ENCODE data around the gene CPNE6.

CPNE6 gene

GRCh38 chr14:24116128-24116814, 44.9 kb downstream of the CPNE6 start:
- DNase-seq: no peak
- Mint-ChIP-seq H3K27ac (peak overlapping the region; percentile 99), H3K4me3 (peak overlapping the region; percentile 94 to 99), H3K36me3 (ENCODE audit: insufficient read depth) (peaks cover 72% of the 10 kb centered on the region), H3K9me3 (no peaks in the 10 kb centered on the region), H3K27me3 (no peaks in the 10 kb centered on the region), H3K4me1 (ENCODE audit: low read depth in 2 of 2) (peaks cover 19 to 22% of the 10 kb centered on the region in 2 donors)
- no peak for ATAC-seq (replicated peaks)

DNA sequence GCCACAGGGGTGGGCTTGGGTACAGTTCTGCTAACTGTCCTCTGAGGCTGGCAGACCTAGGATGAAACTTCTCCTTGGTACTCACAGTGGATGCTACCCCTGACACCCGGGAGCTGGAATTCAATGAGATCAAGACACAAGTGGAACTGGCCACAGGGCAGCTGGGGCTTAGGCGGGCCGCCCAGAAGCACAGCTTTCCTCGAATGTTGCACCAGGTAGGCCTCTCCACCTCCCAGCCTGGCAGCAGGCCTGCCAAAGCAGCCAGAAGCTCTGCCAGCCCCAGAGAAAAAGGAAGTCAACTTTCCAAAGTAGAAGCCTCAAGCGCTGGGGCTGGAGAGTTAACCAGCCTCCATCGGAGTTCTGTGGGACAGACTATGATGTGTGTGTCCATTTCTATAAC, 45.8 kb downstream of the CPNE6 start:
- Mint-ChIP-seq H3K4me3 (peak overlapping the region in 1 of 2 donors; percentile 1), H3K27ac (no peak overlapping the region), H3K36me3 (ENCODE audit: insufficient read depth) (peaks cover 81% of the 10 kb centered on the region), H3K9me3 (no peaks in the 10 kb centered on the region), H3K4me1 (ENCODE audit: low read depth in 2 of 2) (peaks cover 19 to 22% of the 10 kb centered on the region in 2 donors), H3K27me3 (no peaks in the 10 kb centered on the region)
- ATAC-seq (replicated peaks): no peak
- DNase-seq: no peak

DNA sequence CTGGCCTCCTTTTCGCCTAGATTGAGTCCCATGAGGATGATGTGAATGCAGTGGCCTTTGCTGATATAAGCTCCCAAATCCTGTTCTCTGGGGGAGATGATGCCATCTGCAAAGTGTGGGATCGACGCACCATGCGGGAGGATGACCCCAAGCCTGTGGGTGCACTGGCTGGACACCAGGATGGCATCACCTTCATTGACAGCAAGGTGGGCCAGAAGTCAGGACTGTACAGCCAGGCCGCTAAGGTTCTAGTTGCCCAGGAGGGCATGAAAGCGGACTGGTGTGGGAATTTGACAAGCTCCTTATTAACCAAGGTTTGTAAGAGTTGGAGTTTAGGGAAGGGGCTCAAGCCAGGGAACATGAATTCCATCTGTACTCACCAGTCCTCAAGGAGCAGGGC, 48.3 kb downstream of the CPNE6 start:
- no peak overlapping the region for H3K4me3 Mint-ChIP-seq
- H3K9me3 Mint-ChIP-seq: no peaks in the 10 kb centered on the region
- peaks cover 91% of the 10 kb centered on the region for H3K36me3 Mint-ChIP-seq (ENCODE audit: insufficient read depth)
- H3K27me3 Mint-ChIP-seq: no peaks in the 10 kb centered on the region
- ATAC-seq (replicated peaks) (no peak), DNase-seq (no peak)
- H3K27ac Mint-ChIP-seq: peak overlapping the region in 1 of 2 donors; percentile 58
- H3K4me1 Mint-ChIP-seq (ENCODE audit: low read depth in 2 of 2): peaks cover 19 to 22% of the 10 kb centered on the region in 2 donors

GRCh38 chr14:24121210-24121609, 49.8 kb downstream of the CPNE6 start:
- no peak overlapping the region for H3K27ac Mint-ChIP-seq
- H3K4me1 Mint-ChIP-seq (ENCODE audit: low read depth in 2 of 2): peaks cover 7 to 9% of the 10 kb centered on the region in 2 donors
- ATAC-seq (replicated peaks): no peak
- peaks cover 85% of the 10 kb centered on the region for H3K36me3 Mint-ChIP-seq (ENCODE audit: insufficient read depth)
- H3K9me3 Mint-ChIP-seq: no peaks in the 10 kb centered on the region
- no peaks in the 10 kb centered on the region for H3K27me3 Mint-ChIP-seq
- H3K4me3 Mint-ChIP-seq: no peak overlapping the region
- no peak for DNase-seq

GRCh38 chr14:24122416-24122815, 51.1 kb downstream of the CPNE6 start:
- peaks cover 0 to 3% of the 10 kb centered on the region in 2 donors for H3K4me1 Mint-ChIP-seq (ENCODE audit: low read depth in 2 of 2)
- peak overlapping the region in 1 of 2 donors; percentile 61 for H3K27ac Mint-ChIP-seq
- no peak for ATAC-seq (replicated peaks)

DNA sequence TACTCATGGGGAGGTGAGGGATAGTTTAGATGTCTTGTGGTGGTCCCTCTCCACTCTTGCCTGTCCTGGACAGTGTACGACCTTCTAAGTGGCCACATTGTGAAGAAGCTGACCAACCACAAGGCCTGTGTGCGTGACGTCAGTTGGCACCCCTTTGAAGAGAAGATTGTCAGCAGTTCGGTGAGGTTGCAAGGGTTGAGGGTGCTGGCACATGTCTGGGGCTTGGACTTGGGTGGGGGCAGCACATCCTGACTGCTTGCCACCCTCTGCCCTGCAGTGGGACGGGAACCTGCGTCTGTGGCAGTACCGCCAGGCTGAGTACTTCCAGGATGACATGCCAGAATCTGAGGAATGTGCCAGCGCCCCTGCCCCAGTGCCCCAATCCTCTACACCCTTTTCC, 51.5 kb downstream of the CPNE6 start:
- Mint-ChIP-seq H3K9me3 (no peaks in the 10 kb centered on the region), H3K36me3 (ENCODE audit: insufficient read depth) (peaks cover 68% of the 10 kb centered on the region), H3K4me3 (no peak overlapping the region), H3K4me1 (ENCODE audit: low read depth in 2 of 2) (peaks cover 0 to 3% of the 10 kb centered on the region in 2 donors), H3K27ac (peak overlapping the region in 1 of 2 donors; percentile 61), H3K27me3 (no peaks in the 10 kb centered on the region)
- no peak for DNase-seq
- ATAC-seq (replicated peaks): no peak

More at GRCh38 chr14:24122416-24122815, 51.1 kb downstream of the CPNE6 start:
- Mint-ChIP-seq H3K4me3 (no peak overlapping the region), H3K9me3 (no peaks in the 10 kb centered on the region), H3K36me3 (ENCODE audit: insufficient read depth) (peaks cover 73% of the 10 kb centered on the region), H3K27me3 (no peaks in the 10 kb centered on the region)
- DNase-seq: no peak

- DNase-seq (no peak), ATAC-seq (replicated peaks) (no peak)
- Mint-ChIP-seq H3K4me3 (no peak overlapping the region), H3K9me3 (no peaks in the 10 kb centered on the region), H3K27me3 (no peaks in the 10 kb centered on the region), H3K27ac (peak overlapping the region in 1 of 2 donors; percentile 51), H3K36me3 (ENCODE audit: insufficient read depth) (peaks cover 61% of the 10 kb centered on the region), H3K4me1 (ENCODE audit: low read depth in 2 of 2) (no peaks in the 10 kb centered on the region)
These were observed 52.4 kb downstream of the CPNE6 start for GRCh38 chr14:24123424-24124417.

GRCh38 chr14:24126939-24127338, 55.6 kb downstream of the CPNE6 start:
- H3K4me3 Mint-ChIP-seq: no peak overlapping the region
- H3K27me3 Mint-ChIP-seq: no peaks in the 10 kb centered on the region
- no peak for DNase-seq
- no peaks in the 10 kb centered on the region for H3K9me3 Mint-ChIP-seq
- H3K4me1 Mint-ChIP-seq (ENCODE audit: low read depth in 2 of 2): peaks cover 0 to 4% of the 10 kb centered on the region in 2 donors
- no peak overlapping the region for H3K27ac Mint-ChIP-seq
- no peak for ATAC-seq (replicated peaks)
- peaks cover 30% of the 10 kb centered on the region for H3K36me3 Mint-ChIP-seq (ENCODE audit: insufficient read depth)

DNA sequence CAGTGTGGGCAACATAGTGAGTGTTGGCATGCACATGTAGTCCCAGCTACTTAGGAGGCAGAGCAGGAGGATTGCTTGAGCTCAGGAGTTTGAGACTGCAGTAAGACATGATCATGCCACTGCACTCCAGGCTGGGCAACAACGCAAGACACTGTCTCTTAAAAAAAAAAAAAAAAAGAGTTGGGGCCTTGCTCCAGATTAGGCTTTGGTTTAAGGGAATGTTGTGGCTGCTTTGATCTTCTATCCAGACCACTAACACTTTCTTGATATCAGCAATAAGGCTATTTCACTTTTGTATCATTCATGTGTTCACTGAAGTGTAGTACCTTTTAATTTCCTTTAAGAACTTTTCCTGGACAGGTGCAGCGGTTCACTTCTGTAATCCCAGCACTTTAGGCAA, 56.3 kb downstream of the CPNE6 start:
- Mint-ChIP-seq H3K27me3 (no peaks in the 10 kb centered on the region), H3K36me3 (ENCODE audit: insufficient read depth) (peaks cover 23% of the 10 kb centered on the region), H3K4me1 (ENCODE audit: low read depth in 2 of 2) (peaks cover 0 to 8% of the 10 kb centered on the region in 2 donors), H3K9me3 (no peaks in the 10 kb centered on the region), H3K4me3 (no peak overlapping the region), H3K27ac (no peak overlapping the region)
- ATAC-seq (replicated peaks) (no peak), DNase-seq (no peak)

All from effector memory CD8-positive, alpha-beta T cell (primary cell).